HUES64 (cell line): Measurements from ENCODE around the gene RPAP3.

Experiments used
- H3K27ac ChIP-seq: 2 replicates; pipeline ENCODE4 v1.7.0; 2013; ENCODE audit warnings: low read depth, low read length, inconsistent platforms
- H3K27me3 ChIP-seq: 2 replicates; pipeline ENCODE4 v1.6.1; 2013; ENCODE audit warnings: mild to moderate bottlenecking, low read length; ENCODE audit not compliant: insufficient read depth
- H3K36me3 ChIP-seq: 2 replicates; pipeline ENCODE4 v1.6.1; 2013; ENCODE audit warnings: mild to moderate bottlenecking, low read length; ENCODE audit not compliant: insufficient read depth
- H3K4me1 ChIP-seq: 2 replicates; pipeline ENCODE4 v1.6.1; 2013; ENCODE audit warnings: mild to moderate bottlenecking, low read length, moderate library complexity; ENCODE audit not compliant: insufficient read depth
- H3K4me3 ChIP-seq: 2 replicates; pipeline ENCODE4 v1.5.1; 2013; ENCODE audit warnings: mild to moderate bottlenecking, low read length, moderate library complexity
- H3K9ac ChIP-seq: 2 replicates; pipeline ENCODE4 v1.6.1; 2013; ENCODE audit warnings: mild to moderate bottlenecking, low read depth, low read length
- H3K9me3 ChIP-seq: 2 replicates; pipeline ENCODE4 v1.6.1; 2013; ENCODE audit warnings: low read depth, low read length; ENCODE audit not compliant: insufficient read depth
- WGBS: fragments of 150-250, 120-280 bp; methylation state at CpG from one replicate; pipeline ENCODE4 v1.1.7; 2013; ENCODE audit warnings: missing lambda C conversion rate; 5-methylcytosine and 5-hydroxymethylcytosine counted together

The RPAP3 gene

DNA sequence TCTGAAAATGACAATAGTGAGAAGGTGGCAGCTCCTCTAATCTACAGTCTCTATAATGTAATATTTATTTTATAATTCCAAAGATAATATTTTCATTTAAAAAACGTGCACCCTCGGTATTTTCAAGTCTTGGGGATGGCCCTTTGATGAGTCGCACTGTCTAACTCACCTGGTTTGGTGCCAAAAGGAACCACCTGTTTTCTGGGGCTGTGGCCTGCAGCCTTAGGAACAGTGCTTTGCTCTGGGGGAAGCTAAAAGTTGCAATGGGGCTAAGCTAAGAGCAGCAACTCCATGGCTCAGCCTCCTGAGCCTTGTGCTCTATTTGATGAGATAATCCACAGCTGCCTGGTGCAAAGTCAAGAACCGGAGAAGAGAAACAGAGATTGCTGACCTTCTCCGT lies 25.9 kb upstream of the RPAP3 start:
- 85% methylated on average over 5 of the region's 5 CpGs for WGBS
- Histone ChIP-seq H3K4me1 (peaks cover 14% of the 10 kb centered on the region), H3K4me3 (no peak overlapping the region), H3K9me3 (no peaks in the 10 kb centered on the region), H3K9ac (no peak overlapping the region), H3K27me3 (no peaks in the 10 kb centered on the region), H3K36me3 (no peaks in the 10 kb centered on the region), H3K27ac (no peak overlapping the region)

GRCh38 chr12:47730341-47730744 lies 24.5 kb upstream of the RPAP3 start:
- 95% methylated on average over 7 of the region's 8 CpGs for whole genome bisulfite sequencing
- H3K27me3 ChIP-seq: no peaks in the 10 kb centered on the region
- H3K4me3 ChIP-seq: no peak overlapping the region
- no peak overlapping the region for H3K27ac ChIP-seq
- no peaks in the 10 kb centered on the region for H3K9me3 ChIP-seq
- no peak overlapping the region for H3K9ac ChIP-seq
- no peaks in the 10 kb centered on the region for H3K36me3 ChIP-seq
- peaks cover 12% of the 10 kb centered on the region for H3K4me1 ChIP-seq

GRCh38 chr12:47729233-47729632 lies 23.4 kb upstream of the RPAP3 start:
- H3K9ac ChIP-seq: no peak overlapping the region
- H3K27ac ChIP-seq: no peak overlapping the region
- peaks cover 1% of the 10 kb centered on the region for H3K4me1 ChIP-seq
- no peaks in the 10 kb centered on the region for H3K9me3 ChIP-seq
- no peaks in the 10 kb centered on the region for H3K27me3 ChIP-seq
- WGBS: 77% methylated on average over 3 of the region's 3 CpGs
- no peaks in the 10 kb centered on the region for H3K36me3 ChIP-seq
- H3K4me3 ChIP-seq: no peak overlapping the region

DNA sequence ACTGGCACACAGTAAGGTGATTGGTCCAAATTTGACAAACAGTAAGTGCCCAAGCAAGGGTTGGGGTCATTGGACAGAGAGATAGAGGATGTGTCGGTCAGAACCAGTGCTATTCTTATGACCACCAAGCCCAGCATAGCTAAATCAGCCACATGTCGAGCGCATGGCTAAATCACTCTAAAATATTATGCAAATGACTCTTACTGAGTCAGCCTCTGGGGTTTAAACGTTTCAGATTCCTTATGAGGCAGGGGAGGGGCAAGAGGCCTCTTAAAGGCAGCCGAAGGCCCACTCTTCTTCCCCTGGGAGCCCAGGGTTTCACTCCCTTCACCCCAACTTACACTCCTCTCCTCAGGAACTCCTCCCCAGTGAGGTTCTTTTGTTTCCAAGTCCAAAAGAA lies 20.1 kb upstream of the RPAP3 start:
- H3K27me3 ChIP-seq: no peaks in the 10 kb centered on the region
- H3K4me1 ChIP-seq: no peaks in the 10 kb centered on the region
- 75% methylated on average over 5 of the region's 5 CpGs for WGBS
- no peaks in the 10 kb centered on the region for H3K9me3 ChIP-seq
- H3K4me3 ChIP-seq: no peak overlapping the region
- H3K9ac ChIP-seq: no peak overlapping the region
- no peaks in the 10 kb centered on the region for H3K36me3 ChIP-seq
- H3K27ac ChIP-seq: no peak overlapping the region

GRCh38 chr12:47725091-47725772 lies 19.4 kb upstream of the RPAP3 start, which contains the start of gene ENDOU:
TSS of gene ENDOU (minus strand) at chr12:47725490. CDS start at chr12:47725413, 77 bp downstream.
- no peaks in the 10 kb centered on the region for H3K9me3 ChIP-seq
- H3K9ac ChIP-seq: no peak within 1 kb of the TSS
- no peaks in the 10 kb centered on the region for H3K27me3 ChIP-seq
- H3K4me1 ChIP-seq: no peaks in the 10 kb centered on the region
- H3K4me3 ChIP-seq: no peak within 1 kb of the TSS
- H3K27ac ChIP-seq: no peak within 1 kb of the TSS
- 82% methylated on average over 8 of the region's 8 CpGs for WGBS
- H3K36me3 ChIP-seq: no peaks in the 10 kb centered on the region

GRCh38 chr12:47722941-47723631 lies 17.3 kb upstream of the RPAP3 start:
- no peak overlapping the region for H3K27ac ChIP-seq

DNA sequence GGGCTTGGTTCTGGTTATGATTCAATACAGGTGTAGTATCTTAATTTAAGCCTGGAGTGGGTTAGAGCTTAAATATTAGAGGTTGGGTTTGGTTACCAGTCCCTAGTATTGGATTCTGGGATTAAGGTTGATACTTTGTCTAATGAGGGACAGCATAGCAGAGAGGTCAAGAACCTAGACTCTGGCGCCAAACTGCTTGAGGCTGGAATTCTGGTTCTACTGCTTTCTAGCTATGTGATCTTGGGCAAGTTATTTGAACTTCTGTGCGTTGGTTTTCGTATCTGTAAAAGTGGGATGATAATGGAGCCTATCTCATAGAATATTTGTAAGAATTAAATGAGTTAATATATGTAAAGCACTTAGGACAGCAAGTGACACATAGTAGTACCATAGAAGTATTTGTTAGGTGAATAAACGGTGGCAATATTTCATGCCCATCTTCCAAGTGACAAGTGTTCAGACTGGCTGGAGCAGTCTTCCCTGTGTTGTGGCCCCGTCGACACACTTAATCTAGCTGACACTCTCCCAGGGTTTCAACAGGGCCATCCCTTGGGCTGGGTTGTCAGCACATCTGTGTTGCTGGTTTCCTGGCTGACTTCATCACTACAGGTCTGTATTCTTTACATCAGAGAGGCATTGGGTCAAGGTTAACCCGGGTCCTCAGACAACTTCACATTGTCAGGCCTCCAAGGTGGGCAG lies 16.5 kb upstream of the RPAP3 start:
- WGBS: 88% methylated on average over 7 of the region's 7 CpGs
- H3K4me3 ChIP-seq: no peak overlapping the region
- no peak overlapping the region for H3K9ac ChIP-seq
- H3K36me3 ChIP-seq: no peaks in the 10 kb centered on the region
- H3K4me1 ChIP-seq: no peaks in the 10 kb centered on the region
- no peak overlapping the region for H3K27ac ChIP-seq
- no peaks in the 10 kb centered on the region for H3K27me3 ChIP-seq
- H3K9me3 ChIP-seq: no peaks in the 10 kb centered on the region

More at GRCh38 chr12:47722941-47723631, 17.3 kb upstream of the RPAP3 start:
- Histone ChIP-seq H3K27me3 (no peaks in the 10 kb centered on the region), H3K9me3 (no peaks in the 10 kb centered on the region), H3K9ac (no peak overlapping the region), H3K4me1 (no peaks in the 10 kb centered on the region), H3K36me3 (no peaks in the 10 kb centered on the region), H3K4me3 (no peak overlapping the region)
- 90% methylated on average over 5 of the region's 5 CpGs for WGBS

DNA sequence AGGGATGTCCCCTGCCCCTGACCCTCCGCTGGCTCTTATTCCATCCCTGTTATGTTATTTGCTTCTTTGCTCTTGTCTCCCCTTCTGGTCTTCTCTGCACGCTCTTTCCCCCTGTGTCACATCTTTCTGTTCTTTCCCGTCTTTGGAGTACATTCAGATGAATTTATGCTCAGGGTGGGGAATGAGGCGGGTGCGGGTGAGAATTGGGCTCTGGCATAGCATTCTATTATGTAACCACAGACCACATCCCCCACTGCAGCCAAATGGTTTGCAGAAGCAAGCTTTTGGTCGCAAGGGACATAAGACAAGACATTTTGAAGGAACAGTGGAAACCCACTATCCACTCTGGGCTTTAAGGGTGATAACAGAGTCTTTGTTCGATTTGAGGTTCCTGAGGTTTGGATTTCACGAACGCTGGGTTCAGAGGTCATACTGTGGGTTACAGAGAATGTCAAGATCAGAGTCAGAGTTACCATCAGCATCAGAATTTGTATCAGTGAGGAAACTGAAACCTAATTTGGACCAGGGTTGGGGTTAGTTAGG lies 15.7 kb upstream of the RPAP3 start:
- Histone ChIP-seq H3K9ac (no peak overlapping the region), H3K27me3 (peaks cover 4% of the 10 kb centered on the region; the same call in 1 of the 2 replicates), H3K9me3 (no peaks in the 10 kb centered on the region), H3K4me3 (no peak overlapping the region), H3K36me3 (no peaks in the 10 kb centered on the region), H3K27ac (no peak overlapping the region), H3K4me1 (no peaks in the 10 kb centered on the region)
- 95% methylated on average over 9 of the region's 9 CpGs for WGBS

DNA sequence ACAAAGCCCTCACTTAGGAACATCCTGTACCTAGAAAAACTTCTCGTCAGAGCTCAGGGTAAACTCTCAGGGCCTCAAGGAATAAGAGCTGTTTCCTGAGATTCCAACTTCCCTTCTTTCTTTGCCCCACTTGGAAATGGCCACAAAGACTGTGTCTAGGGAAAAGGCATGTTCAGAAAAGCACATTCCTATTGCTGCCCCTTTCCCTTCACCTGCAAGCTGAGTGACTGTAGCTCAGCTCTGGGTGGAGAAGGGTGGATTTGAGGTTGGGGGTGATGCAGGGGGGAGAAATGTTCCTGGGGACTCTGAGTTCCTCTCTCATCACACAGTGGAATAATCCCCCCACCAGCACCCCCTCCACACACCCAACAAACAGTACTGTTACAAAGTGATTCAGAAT lies 12.7 kb upstream of the RPAP3 start:
- Histone ChIP-seq H3K36me3 (no peaks in the 10 kb centered on the region), H3K27ac (no peak overlapping the region), H3K4me3 (no peak overlapping the region), H3K9ac (no peak overlapping the region), H3K4me1 (no peaks in the 10 kb centered on the region), H3K27me3 (peaks cover 11% of the 10 kb centered on the region; the same call in 1 of the 2 replicates), H3K9me3 (no peaks in the 10 kb centered on the region)
- 86% methylated on average over 1 of the region's 1 CpG for WGBS

DNA sequence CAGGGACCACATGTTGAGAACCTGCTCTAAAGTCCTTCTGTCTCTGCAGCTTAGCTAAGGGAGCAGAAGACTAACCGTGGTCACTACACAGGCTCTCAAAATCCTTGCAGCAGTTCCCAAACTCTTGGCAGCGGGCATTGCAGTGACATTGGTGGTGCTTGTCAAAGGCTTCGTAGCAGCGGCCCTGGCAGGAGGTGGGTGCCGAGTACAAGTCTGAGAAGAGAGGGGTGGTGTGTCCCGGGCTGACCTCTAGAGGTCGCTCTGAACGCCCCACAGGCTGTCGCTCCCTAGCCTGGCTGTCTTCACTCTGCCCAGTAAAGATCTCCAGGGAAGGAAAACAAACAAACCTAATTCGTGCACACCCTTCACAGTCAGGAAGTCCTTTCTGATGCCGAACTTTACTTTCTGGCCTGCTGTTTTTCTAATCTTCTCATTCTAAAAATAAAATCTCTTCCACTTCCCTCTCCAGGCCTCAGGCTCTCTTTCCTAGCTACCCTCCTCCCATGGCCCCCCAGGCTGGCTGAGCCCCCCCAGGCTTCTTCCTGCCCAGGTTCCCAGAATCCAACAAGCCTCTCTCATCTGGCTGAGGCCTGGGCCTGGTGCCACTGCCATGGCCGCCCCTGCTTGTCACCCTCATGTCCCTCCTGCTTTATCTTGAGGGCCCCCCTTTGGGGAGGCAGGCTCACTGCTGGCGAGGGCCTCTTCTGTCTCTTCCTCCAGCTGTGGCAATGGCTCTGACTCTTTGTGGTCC lies 11.8 kb upstream of the RPAP3 start:
- Histone ChIP-seq H3K36me3 (no peaks in the 10 kb centered on the region), H3K9me3 (no peaks in the 10 kb centered on the region), H3K27me3 (peaks cover 11% of the 10 kb centered on the region; the same call in 1 of the 2 replicates), H3K27ac (peak overlapping the region; percentile 13; the same call in 1 of the 2 replicates), H3K4me3 (no peak overlapping the region), H3K4me1 (no peaks in the 10 kb centered on the region), H3K9ac (no peak overlapping the region)
- WGBS: 11% methylated on average over 13 of the region's 13 CpGs
